ENCODE measurements around the gene ALDH5A1.

GRCh38 chr6:24476631-24477030 lies 18.1 kb upstream of the ALDH5A1 start:
- no peak for TF ChIP-seq SIN3A (IDR thresholded peaks at IDR 0.05; ENCODE audit: borderline replicate concordance, insufficient read depth, low read length)
- TF ChIP-seq, protein P1, sequence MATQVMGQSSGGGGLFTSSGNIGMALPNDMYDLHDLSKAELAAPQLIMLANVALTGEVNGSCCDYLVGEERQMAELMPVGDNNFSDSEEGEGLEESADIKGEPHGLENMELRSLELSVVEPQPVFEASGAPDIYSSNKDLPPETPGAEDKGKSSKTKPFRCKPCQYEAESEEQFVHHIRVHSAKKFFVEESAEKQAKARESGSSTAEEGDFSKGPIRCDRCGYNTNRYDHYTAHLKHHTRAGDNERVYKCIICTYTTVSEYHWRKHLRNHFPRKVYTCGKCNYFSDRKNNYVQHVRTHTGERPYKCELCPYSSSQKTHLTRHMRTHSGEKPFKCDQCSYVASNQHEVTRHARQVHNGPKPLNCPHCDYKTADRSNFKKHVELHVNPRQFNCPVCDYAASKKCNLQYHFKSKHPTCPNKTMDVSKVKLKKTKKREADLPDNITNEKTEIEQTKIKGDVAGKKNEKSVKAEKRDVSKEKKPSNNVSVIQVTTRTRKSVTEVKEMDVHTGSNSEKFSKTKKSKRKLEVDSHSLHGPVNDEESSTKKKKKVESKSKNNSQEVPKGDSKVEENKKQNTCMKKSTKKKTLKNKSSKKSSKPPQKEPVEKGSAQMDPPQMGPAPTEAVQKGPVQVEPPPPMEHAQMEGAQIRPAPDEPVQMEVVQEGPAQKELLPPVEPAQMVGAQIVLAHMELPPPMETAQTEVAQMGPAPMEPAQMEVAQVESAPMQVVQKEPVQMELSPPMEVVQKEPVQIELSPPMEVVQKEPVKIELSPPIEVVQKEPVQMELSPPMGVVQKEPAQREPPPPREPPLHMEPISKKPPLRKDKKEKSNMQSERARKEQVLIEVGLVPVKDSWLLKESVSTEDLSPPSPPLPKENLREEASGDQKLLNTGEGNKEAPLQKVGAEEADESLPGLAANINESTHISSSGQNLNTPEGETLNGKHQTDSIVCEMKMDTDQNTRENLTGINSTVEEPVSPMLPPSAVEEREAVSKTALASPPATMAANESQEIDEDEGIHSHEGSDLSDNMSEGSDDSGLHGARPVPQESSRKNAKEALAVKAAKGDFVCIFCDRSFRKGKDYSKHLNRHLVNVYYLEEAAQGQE (IDR thresholded peaks at IDR 0.05; ENCODE audit: insufficient read depth in 1 of 2, low read depth in 2 of 2, low read length in 2 of 2), result no peak
- no peak for TF ChIP-seq POLR2AphosphoS5 (IDR thresholded peaks at IDR 0.05; ENCODE audit: low read depth, low read length)
- no peak for TF ChIP-seq TAF1 (IDR thresholded peaks at IDR 0.05; ENCODE audit: borderline replicate concordance, insufficient read depth, low read length)

Data from PFSK-1 (cell line).